Tibial nerve (tissue), 4 donors: ENCODE measurements around the gene MKRN2OS. TPM values are rescaled to one million over a fixed set of nuclear protein-coding genes. Genes with fewer than 3 reads are reported as not detected.
"Not testable (repeated sequence)": the region's sequence is repeated elsewhere in the genome, so short reads cannot be mapped to it uniquely, and the experiment has no call there.

Source experiments
- DNase-seq, 2 donors: peaks; one replicate each; pipeline ENCODE4 v3.0.0-alpha.2; 2019; ENCODE audit warnings: low spot score in 2 of 2
- H3K27ac ChIP-seq, 4 donors: fragments of 200-600 bp; sonication (generic) in 3 of 4; one replicate each; pipeline ENCODE4 v1.5.1; 2017 to 2019; ENCODE audit warnings: mild to moderate bottlenecking in 1 of 4
- H3K27me3 ChIP-seq, 2 donors: fragments of 200-600 bp; sonication (generic) in 1 of 2; one replicate each; pipeline versions ENCODE4 v1.5.1 to v1.6.0; 2017 to 2019
- H3K36me3 ChIP-seq, 3 donors: fragments of 200-600 bp; sonication (generic); one replicate each; pipeline ENCODE4 v1.5.1; 2018 to 2019
- H3K4me1 ChIP-seq, 4 donors: fragments of 200-600 bp; sonication (generic) in 3 of 4; one replicate each; pipeline ENCODE4 v1.5.1; 2017 to 2019
- H3K4me3 ChIP-seq, 4 donors: fragments of 200-600 bp; sonication (generic) in 3 of 4; one replicate each; pipeline ENCODE4 v1.5.1; 2017 to 2019; ENCODE audit warnings: mild to moderate bottlenecking in 1 of 4, moderate library complexity in 1 of 4
- H3K9me3 ChIP-seq, 4 donors: fragments of 200-600 bp; sonication (generic) in 3 of 4; one replicate each; pipeline ENCODE4 v1.5.1; 2017 to 2019
- CTCF ChIP-seq, 5 experiments: fragments of 200-600 bp in 3 of 5; fragments of 450-650 bp in 2 of 5; sonication (generic) in 3 of 5; IDR thresholded peaks; one replicate each; pipeline ENCODE4 v1.5.1; 2016 to 2019; ENCODE audit warnings: antibody characterized with exemption in 5 of 5, mild to moderate bottlenecking in 3 of 5, moderate library complexity in 2 of 5
- EP300 ChIP-seq, 2 donors: sonication (generic); formaldehyde crosslinking; IDR thresholded peaks; one replicate each; pipeline ENCODE4 v1.6.1; 2017; ENCODE audit warnings: antibody characterized with exemption in 2 of 2, mild to moderate bottlenecking in 1 of 2
- POLR2A ChIP-seq, 2 donors: fragments of 450-650 bp; IDR thresholded peaks; one replicate each; pipeline ENCODE4 v1.6.1; 2017; ENCODE audit warnings: antibody characterized with exemption in 2 of 2, mild to moderate bottlenecking in 2 of 2, moderate library complexity in 2 of 2
- WGBS, 2 donors: methylation state at CpG; one replicate each; pipeline ENCODE4 v1.1.5; 2018; 5-methylcytosine and 5-hydroxymethylcytosine counted together
- total RNA-seq, 4 donors: library from RNA; depleted of rRNA; stranded (reverse); fragments of >200 nt; gene quantifications; one replicate each; pipeline ENCODE4 v1.1.0, GENCODE V29; 2016

The MKRN2OS gene
- total RNA-seq, 4 donors from 2014 or later: not detected

GRCh38 chr3:12556314-12556689 lies 11.0 kb upstream of the MKRN2OS start:
- Histone ChIP-seq H3K27me3 (peaks cover 0 to 13% of the 10 kb centered on the region in 2 donors), H3K27ac (peak overlapping the region; percentile 93 to 98 (median 94)), H3K4me3 (peak overlapping the region; percentile 90 to 98 (median 94)), H3K4me1 (peaks cover 0 to 58% (median 20%) of the 10 kb centered on the region in 4 donors), H3K9me3 (no peaks in the 10 kb centered on the region), H3K36me3 (no peaks in the 10 kb centered on the region)
- no peak for DNase-seq
- TF ChIP-seq CTCF (IDR thresholded peaks at IDR 0.05) (no peak), POLR2A (IDR thresholded peaks at IDR 0.05) (no peak), EP300 (IDR thresholded peaks at IDR 0.05) (no peak)
- 2% methylated on average over 8 of the region's 8 CpGs for WGBS, 2 donors

- 5 to 7% methylated on average over 26 of the region's 26 CpGs for WGBS, 2 donors
- Histone ChIP-seq H3K27ac (peak overlapping the region in 3 of 4 donors; percentile 57 to 66 (median 61)), H3K4me1 (peaks cover 0 to 43% (median 15%) of the 10 kb centered on the region in 4 donors), H3K9me3 (no peaks in the 10 kb centered on the region), H3K36me3 (no peaks in the 10 kb centered on the region), H3K4me3 (peak overlapping the region; percentile 19 to 49 (median 34)), H3K27me3 (peaks cover 0 to 13% of the 10 kb centered on the region in 2 donors)
- DNase-seq: no peak
- TF ChIP-seq CTCF (IDR thresholded peaks at IDR 0.05): no peak
- no peak for TF ChIP-seq EP300 (IDR thresholded peaks at IDR 0.05)
- TF ChIP-seq POLR2A (IDR thresholded peaks at IDR 0.05): no peak
Observed at GRCh38 chr3:12553921-12554391, 8.7 kb upstream of the MKRN2OS start.

- Histone ChIP-seq H3K4me1 (peaks cover 0 to 21% (median 2%) of the 10 kb centered on the region in 4 donors), H3K9me3 (no peaks in the 10 kb centered on the region), H3K4me3 (no peak overlapping the region), H3K36me3 (no peaks in the 10 kb centered on the region), H3K27me3 (peaks cover 0 to 13% of the 10 kb centered on the region in 2 donors), H3K27ac (peak overlapping the region in 1 of 4 donors; percentile 42)
- no peak for DNase-seq
- 49 to 53% methylated on average over 7 of the region's 7 CpGs for WGBS, 2 donors
- peak in 1 of 2 donors; percentile 46 for TF ChIP-seq EP300 (IDR thresholded peaks at IDR 0.05)
- TF ChIP-seq POLR2A (IDR thresholded peaks at IDR 0.05): no peak
Observed at GRCh38 chr3:12549971-12550760, 4.9 kb upstream of the MKRN2OS start.

- no peak overlapping the region for H3K27ac ChIP-seq
- TF ChIP-seq CTCF (IDR thresholded peaks at IDR 0.05) (no peak), POLR2A (IDR thresholded peaks at IDR 0.05) (no peak)
- no peaks in the 10 kb centered on the region for H3K27me3 ChIP-seq
- peaks cover 0 to 9% (median 0%) of the 10 kb centered on the region in 3 donors for H3K36me3 ChIP-seq
- 68 to 76% methylated on average over 11 of the region's 11 CpGs for WGBS, 2 donors
- no peak overlapping the region for H3K4me3 ChIP-seq
- no peaks in the 10 kb centered on the region for H3K9me3 ChIP-seq
- no peak for DNase-seq
- peaks cover 0 to 4% (median 0%) of the 10 kb centered on the region in 4 donors for H3K4me1 ChIP-seq
Observed at GRCh38 chr3:12544652-12545472, 437 bp downstream of the MKRN2OS start.

GRCh38 chr3:12543497-12543896 lies 1.8 kb downstream of the MKRN2OS start:
- not testable (repeated sequence) for H3K4me1 ChIP-seq
- 85 to 87% methylated on average over 12 of the region's 12 CpGs for WGBS, 2 donors

More at GRCh38 chr3:12543497-12543896, 1.8 kb downstream of the MKRN2OS start:
- H3K4me3 ChIP-seq, H3K27me3 ChIP-seq, DNase-seq, H3K9me3 ChIP-seq, H3K27ac ChIP-seq: not testable (repeated sequence)
- peaks cover 0 to 22% (median 0%) of the 10 kb centered on the region in 3 donors for H3K36me3 ChIP-seq
